Measurements from ENCODE around the gene DGKD.

- TF ChIP-seq, protein P1, sequence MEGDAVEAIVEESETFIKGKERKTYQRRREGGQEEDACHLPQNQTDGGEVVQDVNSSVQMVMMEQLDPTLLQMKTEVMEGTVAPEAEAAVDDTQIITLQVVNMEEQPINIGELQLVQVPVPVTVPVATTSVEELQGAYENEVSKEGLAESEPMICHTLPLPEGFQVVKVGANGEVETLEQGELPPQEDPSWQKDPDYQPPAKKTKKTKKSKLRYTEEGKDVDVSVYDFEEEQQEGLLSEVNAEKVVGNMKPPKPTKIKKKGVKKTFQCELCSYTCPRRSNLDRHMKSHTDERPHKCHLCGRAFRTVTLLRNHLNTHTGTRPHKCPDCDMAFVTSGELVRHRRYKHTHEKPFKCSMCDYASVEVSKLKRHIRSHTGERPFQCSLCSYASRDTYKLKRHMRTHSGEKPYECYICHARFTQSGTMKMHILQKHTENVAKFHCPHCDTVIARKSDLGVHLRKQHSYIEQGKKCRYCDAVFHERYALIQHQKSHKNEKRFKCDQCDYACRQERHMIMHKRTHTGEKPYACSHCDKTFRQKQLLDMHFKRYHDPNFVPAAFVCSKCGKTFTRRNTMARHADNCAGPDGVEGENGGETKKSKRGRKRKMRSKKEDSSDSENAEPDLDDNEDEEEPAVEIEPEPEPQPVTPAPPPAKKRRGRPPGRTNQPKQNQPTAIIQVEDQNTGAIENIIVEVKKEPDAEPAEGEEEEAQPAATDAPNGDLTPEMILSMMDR (conservative IDR thresholded peaks at IDR 0.05; ENCODE audit: low read length), result no peak
- no peak for TF ChIP-seq EZH2phosphoT487 (IDR thresholded peaks at IDR 0.05; ENCODE audit: borderline replicate concordance)
Observed at GRCh38 chr2:233373316-233373715, 19.0 kb downstream of the DGKD start.

All from Loucy (cell line).